ENCODE measurements around the gene NTSR1. TPM values are rescaled to one million over a fixed set of nuclear protein-coding genes. Genes with fewer than 3 reads are reported as not detected.

The NTSR1 gene
- polyA plus RNA-seq, 4 donors: 0.34 to 1.2 TPM; not detected in 2

GRCh38 chr20:62751551-62752150, 43.0 kb downstream of the NTSR1 start:
- Histone ChIP-seq H3K9me3 (ENCODE audit: control insufficient read depth in 2 of 2, insufficient read depth in 1 of 2, low read depth in 1 of 2, low read length in 1 of 2) (no peaks in the 10 kb centered on the region), H3K4me3 (ENCODE audit: low read depth in 1 of 3, low read length in 3 of 3) (no peak overlapping the region), H3K36me3 (ENCODE audit: control insufficient read depth in 3 of 3, insufficient read depth in 2 of 3, low read depth in 1 of 3, low read length in 3 of 3) (no peaks in the 10 kb centered on the region), H3K27me3 (ENCODE audit: control insufficient read depth in 3 of 3, insufficient read depth in 3 of 3, low read length in 3 of 3) (no peaks in the 10 kb centered on the region), H3K4me1 (ENCODE audit: control insufficient read depth in 3 of 3, insufficient read depth in 2 of 3, low read depth in 1 of 3, low read length in 2 of 3) (peaks cover 0 to 10% (median 0%) of the 10 kb centered on the region in 3 donors), H3K27ac (ENCODE audit: low read depth in 1 of 3, low read length in 2 of 3) (no peak overlapping the region)
- 75 to 79% (median 76%) methylated on average over 14 of the region's 14 CpGs for WGBS, 3 donors
- no peak for DNase-seq
- no peak for FAIRE-seq

- no peaks in the 10 kb centered on the region for H3K9me3 ChIP-seq (ENCODE audit: control insufficient read depth in 2 of 2, insufficient read depth in 1 of 2, low read depth in 1 of 2, low read length in 1 of 2)
- 25 to 41% (median 28%) methylated on average over 21 to 22 of the region's 22 CpGs for WGBS, 3 donors
- FAIRE-seq (no peak), DNase-seq (peak in 1 of 2 donors; percentile 30)
- no peak overlapping the region for H3K4me3 ChIP-seq (ENCODE audit: low read depth in 1 of 3, low read length in 3 of 3)
- H3K27ac ChIP-seq (ENCODE audit: low read depth in 1 of 3, low read length in 2 of 3): no peak overlapping the region
- H3K36me3 ChIP-seq (ENCODE audit: control insufficient read depth in 3 of 3, insufficient read depth in 2 of 3, low read depth in 1 of 3, low read length in 3 of 3): no peaks in the 10 kb centered on the region
- H3K27me3 ChIP-seq (ENCODE audit: control insufficient read depth in 3 of 3, insufficient read depth in 3 of 3, low read length in 3 of 3): no peaks in the 10 kb centered on the region
- H3K4me1 ChIP-seq (ENCODE audit: control insufficient read depth in 3 of 3, insufficient read depth in 2 of 3, low read depth in 1 of 3, low read length in 2 of 3): peaks cover 0 to 10% (median 0%) of the 10 kb centered on the region in 3 donors
These were observed 43.6 kb downstream of the NTSR1 start for GRCh38 chr20:62752181-62752670.

GRCh38 chr20:62752671-62753501, 44.2 kb downstream of the NTSR1 start:
- FAIRE-seq (no peak), DNase-seq (peak in 1 of 2 donors; percentile 35)
- WGBS, 3 donors: 47 to 64% (median 56%) methylated on average over 26 to 29 of the region's 29 CpGs
- Histone ChIP-seq H3K9me3 (ENCODE audit: control insufficient read depth in 2 of 2, insufficient read depth in 1 of 2, low read depth in 1 of 2, low read length in 1 of 2) (no peaks in the 10 kb centered on the region), H3K4me3 (ENCODE audit: low read depth in 1 of 3, low read length in 3 of 3) (no peak overlapping the region), H3K4me1 (ENCODE audit: control insufficient read depth in 3 of 3, insufficient read depth in 2 of 3, low read depth in 1 of 3, low read length in 2 of 3) (peaks cover 0 to 10% (median 0%) of the 10 kb centered on the region in 3 donors), H3K27me3 (ENCODE audit: control insufficient read depth in 3 of 3, insufficient read depth in 3 of 3, low read length in 3 of 3) (no peaks in the 10 kb centered on the region), H3K36me3 (ENCODE audit: control insufficient read depth in 3 of 3, insufficient read depth in 2 of 3, low read depth in 1 of 3, low read length in 3 of 3) (no peaks in the 10 kb centered on the region), H3K27ac (ENCODE audit: low read depth in 1 of 3, low read length in 2 of 3) (no peak overlapping the region)

GRCh38 chr20:62753626-62754025, 45.0 kb downstream of the NTSR1 start:
- H3K27ac ChIP-seq (ENCODE audit: low read depth in 1 of 3, low read length in 2 of 3): no peak overlapping the region
- H3K4me1 ChIP-seq (ENCODE audit: control insufficient read depth in 3 of 3, insufficient read depth in 2 of 3, low read depth in 1 of 3, low read length in 2 of 3): peaks cover 0 to 10% (median 0%) of the 10 kb centered on the region in 3 donors
- no peaks in the 10 kb centered on the region for H3K27me3 ChIP-seq (ENCODE audit: control insufficient read depth in 3 of 3, insufficient read depth in 3 of 3, low read length in 3 of 3)
- no peak for DNase-seq
- H3K36me3 ChIP-seq (ENCODE audit: control insufficient read depth in 3 of 3, insufficient read depth in 2 of 3, low read depth in 1 of 3, low read length in 3 of 3): no peaks in the 10 kb centered on the region
- no peaks in the 10 kb centered on the region for H3K9me3 ChIP-seq (ENCODE audit: control insufficient read depth in 2 of 2, insufficient read depth in 1 of 2, low read depth in 1 of 2, low read length in 1 of 2)
- no peak overlapping the region for H3K4me3 ChIP-seq (ENCODE audit: low read depth in 1 of 3, low read length in 3 of 3)
- WGBS, 3 donors: 90 to 95% (median 95%) methylated on average over 11 of the region's 11 CpGs
- no peak for FAIRE-seq

GRCh38 chr20:62754122-62754990, 45.7 kb downstream of the NTSR1 start:
- no peak overlapping the region for H3K27ac ChIP-seq (ENCODE audit: low read depth in 1 of 3, low read length in 2 of 3)
- no peak overlapping the region for H3K4me3 ChIP-seq (ENCODE audit: low read depth in 1 of 3, low read length in 3 of 3)
- 84 to 89% (median 85%) methylated on average over 31 of the region's 31 CpGs for WGBS, 3 donors
- peaks cover 0 to 10% (median 0%) of the 10 kb centered on the region in 3 donors for H3K4me1 ChIP-seq (ENCODE audit: control insufficient read depth in 3 of 3, insufficient read depth in 2 of 3, low read depth in 1 of 3, low read length in 2 of 3)
- no peaks in the 10 kb centered on the region for H3K9me3 ChIP-seq (ENCODE audit: control insufficient read depth in 2 of 2, insufficient read depth in 1 of 2, low read depth in 1 of 2, low read length in 1 of 2)
- H3K36me3 ChIP-seq (ENCODE audit: control insufficient read depth in 3 of 3, insufficient read depth in 2 of 3, low read depth in 1 of 3, low read length in 3 of 3): no peaks in the 10 kb centered on the region
- no peaks in the 10 kb centered on the region for H3K27me3 ChIP-seq (ENCODE audit: control insufficient read depth in 3 of 3, insufficient read depth in 3 of 3, low read length in 3 of 3)
- no peak for FAIRE-seq
- DNase-seq: no peak

- peaks cover 0 to 10% (median 0%) of the 10 kb centered on the region in 3 donors for H3K4me1 ChIP-seq (ENCODE audit: control insufficient read depth in 3 of 3, insufficient read depth in 2 of 3, low read depth in 1 of 3, low read length in 2 of 3)
- no peaks in the 10 kb centered on the region for H3K27me3 ChIP-seq (ENCODE audit: control insufficient read depth in 3 of 3, insufficient read depth in 3 of 3, low read length in 3 of 3)
- no peak for FAIRE-seq
- H3K27ac ChIP-seq (ENCODE audit: low read depth in 1 of 3, low read length in 2 of 3): no peak overlapping the region
- WGBS, 3 donors: 57 to 86% (median 85%) methylated on average over 1 of the region's 1 CpG
- no peak overlapping the region for H3K4me3 ChIP-seq (ENCODE audit: low read depth in 1 of 3, low read length in 3 of 3)
- no peaks in the 10 kb centered on the region for H3K36me3 ChIP-seq (ENCODE audit: control insufficient read depth in 3 of 3, insufficient read depth in 2 of 3, low read depth in 1 of 3, low read length in 3 of 3)
- DNase-seq: no peak
- H3K9me3 ChIP-seq (ENCODE audit: control insufficient read depth in 2 of 2, insufficient read depth in 1 of 2, low read depth in 1 of 2, low read length in 1 of 2): no peaks in the 10 kb centered on the region
These were observed 46.3 kb downstream of the NTSR1 start for GRCh38 chr20:62754991-62755356.

GRCh38 chr20:62755817-62756724, 47.4 kb downstream of the NTSR1 start:
- H3K27me3 ChIP-seq (ENCODE audit: control insufficient read depth in 3 of 3, insufficient read depth in 3 of 3, low read length in 3 of 3): no peaks in the 10 kb centered on the region
- 20 to 49% (median 28%) methylated on average over 10 of the region's 10 CpGs for WGBS, 3 donors
- H3K27ac ChIP-seq (ENCODE audit: low read depth in 1 of 3, low read length in 2 of 3): no peak overlapping the region
- no peak for DNase-seq
- H3K4me3 ChIP-seq (ENCODE audit: low read depth in 1 of 3, low read length in 3 of 3): no peak overlapping the region
- no peaks in the 10 kb centered on the region for H3K9me3 ChIP-seq (ENCODE audit: control insufficient read depth in 2 of 2, insufficient read depth in 1 of 2, low read depth in 1 of 2, low read length in 1 of 2)
- peaks cover 0 to 10% (median 0%) of the 10 kb centered on the region in 3 donors for H3K4me1 ChIP-seq (ENCODE audit: control insufficient read depth in 3 of 3, insufficient read depth in 2 of 3, low read depth in 1 of 3, low read length in 2 of 3)
- H3K36me3 ChIP-seq (ENCODE audit: control insufficient read depth in 3 of 3, insufficient read depth in 2 of 3, low read depth in 1 of 3, low read length in 3 of 3): no peaks in the 10 kb centered on the region
- FAIRE-seq: no peak
